ENCODE measurements around the gene AK5. TPM values are rescaled to one million over a fixed set of nuclear protein-coding genes. Genes with fewer than 3 reads are reported as not detected.

Gene AK5
- total and polyA plus RNA-seq, 7 donors = 0.14 to 0.49 (median 0.30) TPM; not detected in 2

DNA sequence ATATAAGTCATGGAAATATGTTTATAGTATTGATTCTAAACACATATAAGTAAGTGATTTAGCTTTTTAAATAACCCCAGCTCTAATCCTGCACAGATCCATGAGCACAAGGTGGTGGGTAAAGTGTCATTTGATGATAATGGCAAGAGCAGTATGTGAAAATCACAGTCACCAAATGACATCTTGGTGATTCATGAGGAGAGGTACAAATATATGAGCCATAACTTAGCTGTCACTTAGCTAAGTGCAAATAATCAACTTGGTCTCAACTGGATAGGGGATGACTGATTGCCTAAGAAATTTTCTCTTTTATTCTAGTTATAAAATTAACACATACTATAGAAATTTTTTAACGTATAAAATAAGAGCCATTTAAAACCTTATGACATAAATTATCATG lies 202.5 kb downstream of the AK5 start:
- H3K9me3 ChIP-seq = no peaks in the 10 kb centered on the region
- TF ChIP-seq, protein P1, sequence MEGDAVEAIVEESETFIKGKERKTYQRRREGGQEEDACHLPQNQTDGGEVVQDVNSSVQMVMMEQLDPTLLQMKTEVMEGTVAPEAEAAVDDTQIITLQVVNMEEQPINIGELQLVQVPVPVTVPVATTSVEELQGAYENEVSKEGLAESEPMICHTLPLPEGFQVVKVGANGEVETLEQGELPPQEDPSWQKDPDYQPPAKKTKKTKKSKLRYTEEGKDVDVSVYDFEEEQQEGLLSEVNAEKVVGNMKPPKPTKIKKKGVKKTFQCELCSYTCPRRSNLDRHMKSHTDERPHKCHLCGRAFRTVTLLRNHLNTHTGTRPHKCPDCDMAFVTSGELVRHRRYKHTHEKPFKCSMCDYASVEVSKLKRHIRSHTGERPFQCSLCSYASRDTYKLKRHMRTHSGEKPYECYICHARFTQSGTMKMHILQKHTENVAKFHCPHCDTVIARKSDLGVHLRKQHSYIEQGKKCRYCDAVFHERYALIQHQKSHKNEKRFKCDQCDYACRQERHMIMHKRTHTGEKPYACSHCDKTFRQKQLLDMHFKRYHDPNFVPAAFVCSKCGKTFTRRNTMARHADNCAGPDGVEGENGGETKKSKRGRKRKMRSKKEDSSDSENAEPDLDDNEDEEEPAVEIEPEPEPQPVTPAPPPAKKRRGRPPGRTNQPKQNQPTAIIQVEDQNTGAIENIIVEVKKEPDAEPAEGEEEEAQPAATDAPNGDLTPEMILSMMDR (IDR thresholded peaks at IDR 0.05) = no peak
- no peaks in the 10 kb centered on the region for H3K36me3 ChIP-seq (ENCODE audit: insufficient read depth in 1 of 2, low read depth in 1 of 2)
- no peak overlapping the region for H3K27ac ChIP-seq
- DNase-seq = no peak
- H3K27me3 ChIP-seq (ENCODE audit: insufficient read depth in 3 of 3, low read length in 2 of 3) = no peaks in the 10 kb centered on the region
- no peak for ATAC-seq
- H3K4me3 ChIP-seq = no peak overlapping the region
- H3K4me1 ChIP-seq = no peaks in the 10 kb centered on the region
- WGBS, 3 donors = 82 to 89% (median 83%) methylated on average over 1 of the region's 1 CpG
- intact Hi-C loops (cut with DNase I) = no loop called here

DNA sequence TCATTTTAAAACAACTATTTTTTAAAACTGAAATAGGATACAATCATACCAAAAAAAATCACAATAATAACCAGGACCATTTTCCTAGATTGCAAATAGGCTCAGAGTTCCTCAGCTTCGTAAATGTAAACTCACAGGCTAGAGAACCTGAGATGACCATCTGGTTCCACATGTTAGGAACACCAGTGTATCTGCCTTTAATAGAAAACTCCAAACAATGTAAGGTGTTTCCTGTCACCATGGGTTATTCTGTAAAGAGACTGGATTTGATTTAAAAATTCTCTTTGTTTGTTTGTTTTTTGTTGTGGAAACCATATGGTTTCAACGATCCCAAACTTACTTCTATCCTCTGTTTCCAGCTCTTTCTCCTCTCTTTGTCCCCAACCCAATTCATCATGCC lies 203.1 kb downstream of the AK5 start:
- WGBS, 3 donors = 58 to 66% (median 60%) methylated on average over 2 of the region's 2 CpGs
- H3K4me1 ChIP-seq = no peaks in the 10 kb centered on the region
- H3K4me3 ChIP-seq = no peak overlapping the region
- TF ChIP-seq, protein P1 (IDR thresholded peaks at IDR 0.05) = no peak
- no peak for ATAC-seq
- intact Hi-C loops (cut with DNase I) = no loop called here
- H3K27me3 ChIP-seq (ENCODE audit: insufficient read depth in 3 of 3, low read length in 2 of 3) = no peaks in the 10 kb centered on the region
- H3K9me3 ChIP-seq = no peaks in the 10 kb centered on the region
- H3K27ac ChIP-seq = no peak overlapping the region
- H3K36me3 ChIP-seq (ENCODE audit: insufficient read depth in 1 of 2, low read depth in 1 of 2) = no peaks in the 10 kb centered on the region
- no peak for DNase-seq

DNA sequence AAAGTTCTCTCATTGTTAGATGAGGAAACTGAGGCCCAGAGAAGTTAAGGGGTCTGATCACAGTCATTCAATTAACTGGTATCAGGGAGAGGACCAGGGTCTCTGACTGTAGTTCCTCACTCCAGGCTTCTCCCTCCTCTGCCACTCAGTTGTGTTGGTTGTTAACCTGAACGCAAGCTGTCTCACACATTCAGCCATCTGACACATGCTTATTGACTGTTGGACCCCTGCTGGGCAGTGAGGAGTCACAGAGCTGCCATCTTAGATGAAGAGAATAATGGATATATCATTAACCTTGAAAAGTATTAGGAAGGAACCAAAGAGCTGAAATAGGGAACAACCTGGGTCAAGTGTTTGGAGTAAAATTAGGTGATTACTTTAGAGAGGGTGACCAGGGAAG lies 205.8 kb downstream of the AK5 start:
- 91 to 96% (median 95%) methylated on average over 1 of the region's 1 CpG for WGBS, 3 donors
- TF ChIP-seq, protein P1 (IDR thresholded peaks at IDR 0.05) = no peak
- Histone ChIP-seq H3K27ac (no peak overlapping the region), H3K4me3 (no peak overlapping the region), H3K36me3 (ENCODE audit: insufficient read depth in 1 of 2, low read depth in 1 of 2) (no peaks in the 10 kb centered on the region), H3K9me3 (no peaks in the 10 kb centered on the region), H3K27me3 (ENCODE audit: insufficient read depth in 3 of 3, low read length in 2 of 3) (no peaks in the 10 kb centered on the region), H3K4me1 (no peaks in the 10 kb centered on the region)
- DNase-seq (no peak), ATAC-seq (no peak)
- intact Hi-C loops (cut with DNase I) = no loop called here

- Histone ChIP-seq H3K9me3 (no peaks in the 10 kb centered on the region), H3K4me3 (no peak overlapping the region), H3K4me1 (no peaks in the 10 kb centered on the region), H3K36me3 (ENCODE audit: insufficient read depth in 1 of 2, low read depth in 1 of 2) (no peaks in the 10 kb centered on the region), H3K27me3 (ENCODE audit: insufficient read depth in 3 of 3, low read length in 2 of 3) (no peaks in the 10 kb centered on the region), H3K27ac (no peak overlapping the region)
- DNase-seq = no peak
- TF ChIP-seq, protein P1 (IDR thresholded peaks at IDR 0.05) = no peak
- no peak for ATAC-seq
- WGBS, 3 donors = 79 to 87% (median 83%) methylated on average over 2 of the region's 2 CpGs
- intact Hi-C loops (cut with DNase I) = no loop called here
Observed at GRCh38 chr1:77489910-77490309, 208.1 kb downstream of the AK5 start.

GRCh38 chr1:77494026-77494425 lies 212.2 kb downstream of the AK5 start:
- TF ChIP-seq, protein P1 (IDR thresholded peaks at IDR 0.05) = no peak

More at GRCh38 chr1:77494026-77494425, 212.2 kb downstream of the AK5 start:
- no peak overlapping the region for H3K27ac ChIP-seq
- DNase-seq (no peak), ATAC-seq (no peak)
- H3K27me3 ChIP-seq (ENCODE audit: insufficient read depth in 3 of 3, low read length in 2 of 3) = no peaks in the 10 kb centered on the region
- intact Hi-C loops (cut with DNase I) = no loop called here
- no peak overlapping the region for H3K4me3 ChIP-seq
- H3K36me3 ChIP-seq (ENCODE audit: insufficient read depth in 1 of 2, low read depth in 1 of 2) = no peaks in the 10 kb centered on the region
- no peaks in the 10 kb centered on the region for H3K9me3 ChIP-seq
- no peaks in the 10 kb centered on the region for H3K4me1 ChIP-seq
